Temporal lobe (tissue), 1 donor: ENCODE results near the gene ALDH1A2. TPM values are rescaled to one million over a fixed set of nuclear protein-coding genes. Genes with fewer than 3 reads are reported as not detected.

Experiments
- total RNA-seq: library from RNA; depleted of rRNA; stranded (reverse); fragments of >200 nt; gene quantifications from one replicate; pipeline ENCODE4 v1.2.3, GENCODE V29; 2014

The ALDH1A2 gene
- total RNA-seq, 1 donor from 2014 or later, result 4.9 TPM

Other genes starting within 250 kb of the ALDH1A2 start
- gene AQP9, start 72.7 kb upstream of the ALDH1A2 start, total RNA-seq, result 0.25 TPM